Heart left ventricle (tissue), 16 donors: ENCODE measurements around the gene PRKG1. TPM values are rescaled to one million over a fixed set of nuclear protein-coding genes. Genes with fewer than 3 reads are reported as not detected.

ENCODE experiments used
- ATAC-seq, 4 donors: fragments of 200-7000 bp; cut with Tn5 transposase; one replicate each; pipeline ENCODE4 v1.9.1; 2020 to 2022; ENCODE audit warnings: moderate library complexity in 4 of 4, mild to moderate bottlenecking in 3 of 4, moderate number of reproducible peaks in 1 of 4
- DNase-seq, 5 donors: peaks; one replicate each; pipeline ENCODE4 v3.0.0-alpha.2; 2020
- H3K27ac ChIP-seq, 12 donors: fragments of 200-600 bp; sonication (generic) in 4 of 12; one replicate each; pipeline versions ENCODE4 v1.5.0 to v1.8.0; 2016 to 2022; ENCODE audit warnings: mild to moderate bottlenecking in 2 of 12
- H3K27me3 ChIP-seq, 9 donors: fragments of 200-600 bp; sonication (generic) in 2 of 9; one replicate each; pipeline versions ENCODE4 v1.5.1 to v1.8.0; 2016 to 2022; ENCODE audit warnings: mild to moderate bottlenecking in 3 of 9
- H3K36me3 ChIP-seq, 9 donors: fragments of 200-600 bp; sonication (generic) in 2 of 9; one replicate each; pipeline versions ENCODE4 v1.5.0 to v1.8.0; 2018 to 2022; ENCODE audit warnings: mild to moderate bottlenecking in 2 of 9
- H3K4me1 ChIP-seq, 12 donors: fragments of 200-600 bp; sonication (generic) in 4 of 12; one replicate each; pipeline versions ENCODE4 v1.5.0 to v1.8.0; 2016 to 2022; ENCODE audit warnings: mild to moderate bottlenecking in 3 of 12
- H3K4me3 ChIP-seq, 12 donors: fragments of 200-600 bp; sonication (generic) in 4 of 12; one replicate each; pipeline versions ENCODE4 v1.5.0 to v1.8.0; 2017 to 2022; ENCODE audit warnings: mild to moderate bottlenecking in 9 of 12, moderate library complexity in 4 of 12
- H3K9me3 ChIP-seq, 12 donors: fragments of 200-600 bp; sonication (generic) in 4 of 12; one replicate each; pipeline versions ENCODE4 v1.5.0 to v1.8.0; 2016 to 2022; ENCODE audit warnings: mild to moderate bottlenecking in 1 of 12
- POLR2A ChIP-seq, 2 donors: fragments of 450-650 bp; IDR thresholded peaks; one replicate each; pipeline ENCODE4 v1.6.1; 2017; ENCODE audit warnings: antibody characterized with exemption in 2 of 2, mild to moderate bottlenecking in 2 of 2, moderate library complexity in 2 of 2
- WGBS, 4 donors: extraction: QIAGEN DNeasy Blood & Tissue Kit in 2 of 4; methylation state at CpG; one replicate each; pipeline versions ENCODE4 v1.1.5 to v1.1.7; 2013 to 2018; 5-methylcytosine and 5-hydroxymethylcytosine counted together
- intact Hi-C, 10 donors: fragments of 100-400 bp; cut with DNase I; formaldehyde crosslinking; loops; one replicate each; pipeline versions ENCODE4 v1.11.1 to v1.14.2; 2022
- polyA plus RNA-seq, 2 donors: library from polyadenylated mRNA; stranded (reverse); fragments of 200-250 nt; gene quantifications; one replicate each; pipeline ENCODE4 v1.2.3, GENCODE V29; 2013
- total RNA-seq, 9 donors: library from RNA; depleted of rRNA in 2 of 9; stranded (reverse); fragments of >200 nt in 2 of 9; fragmentation: NEBNext Ultra II Directional in 3 of 9; extraction: Animal tissue kit (Norgen Biotek cat#: 25700) in 3 of 9; gene quantifications; one replicate each; pipeline versions ENCODE4 v1.1.0 to v1.2.4, GENCODE V29; 2016 to 2023
- TF ChIP-seq, protein P1 (sequence below), 12 donors: fragments of 200-600 bp; sonication (generic) in 4 of 12; IDR thresholded peaks; one replicate each; pipeline versions ENCODE4 v1.5.0 to v1.8.0; 2018 to 2022; ENCODE audit warnings: antibody characterized with exemption in 12 of 12, mild to moderate bottlenecking in 5 of 12
- donor health status: ischemic (EF 13 %, LVEDD 7.1; RV severe dilation, severe dysfunction).
- donor health status: healthy with polysubstance abuse.
- donor health status: DM: no; HTN: yes; CAD: no.
- donor health status: DM: no; HTN: no; CAD: no.
- donor health status: ischemic (EF 25% LVEDD 6.9; RV normal size, moderate dysfunction).
- donor health status: ischemic (EF 25% LVEDD 5.7; RV mildly dilated, moderate dysfunction).
- donor health status: healthy.
- donor health status: DM: yes; HTN: yes; CAD: no.
- donor health status: ischemic (EF 35%, LVEDD 5.7; RV mildly dilated, moderate dysfunction).
- donor health status: nonischemic (EF 11% LVEDD 7.7; RV severe dilation, severe dysfunction).
- donor health status: DM: yes; HTN: yes; CAD: no.
- donor health status: PGD.
- donor health status: ischemic (EF 29% LVEDD 5.4; RV normal size, mild dysfunction).
- donor health status: nonischemic (EF 23%, LVEDD 6.1; RV moderate dilation, normal function).

Gene PRKG1
- total and polyA plus RNA-seq, 11 donors: 5.5 to 37.3 (median 29.3) TPM

DNA sequence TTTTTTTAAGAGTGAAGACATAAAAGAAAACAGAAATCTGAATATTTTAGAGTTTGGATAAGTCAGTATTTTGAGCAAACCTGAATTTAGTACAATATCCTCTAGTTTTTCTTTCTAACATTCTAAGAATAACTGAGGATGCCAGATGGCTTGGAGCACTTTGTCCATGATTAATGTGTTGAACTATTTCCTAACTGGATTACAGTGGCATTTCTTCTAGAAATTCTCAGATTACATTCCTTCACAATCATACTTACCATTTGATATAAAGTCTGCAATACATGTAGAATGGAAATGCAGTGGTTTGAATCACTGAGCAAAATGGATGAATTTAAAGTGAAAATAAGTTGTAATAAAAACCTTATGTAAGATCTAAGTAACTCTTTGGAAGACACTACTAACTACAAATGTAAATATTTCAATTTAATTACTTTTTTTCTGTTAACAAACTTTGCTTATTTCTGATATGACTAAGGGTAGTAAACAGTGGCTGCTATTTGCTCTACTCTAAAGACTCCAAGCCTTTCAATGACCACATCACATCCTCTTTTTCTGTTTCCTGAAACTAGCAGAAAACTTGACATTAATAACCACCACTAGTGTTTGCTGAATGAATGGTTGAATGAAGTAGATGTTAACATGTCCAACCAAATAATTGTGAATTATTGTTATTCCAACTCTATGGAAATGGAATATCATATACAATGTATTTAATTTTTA is 102.8 kb downstream of the PRKG1 start:
- Histone ChIP-seq H3K36me3 (no peaks in the 10 kb centered on the region), H3K27ac (no peak overlapping the region), H3K4me1 (peaks cover 0 to 10% (median 0%) of the 10 kb centered on the region in 12 donors), H3K4me3 (no peak overlapping the region), H3K27me3 (no peaks in the 10 kb centered on the region), H3K9me3 (no peaks in the 10 kb centered on the region)
- TF ChIP-seq, protein P1, sequence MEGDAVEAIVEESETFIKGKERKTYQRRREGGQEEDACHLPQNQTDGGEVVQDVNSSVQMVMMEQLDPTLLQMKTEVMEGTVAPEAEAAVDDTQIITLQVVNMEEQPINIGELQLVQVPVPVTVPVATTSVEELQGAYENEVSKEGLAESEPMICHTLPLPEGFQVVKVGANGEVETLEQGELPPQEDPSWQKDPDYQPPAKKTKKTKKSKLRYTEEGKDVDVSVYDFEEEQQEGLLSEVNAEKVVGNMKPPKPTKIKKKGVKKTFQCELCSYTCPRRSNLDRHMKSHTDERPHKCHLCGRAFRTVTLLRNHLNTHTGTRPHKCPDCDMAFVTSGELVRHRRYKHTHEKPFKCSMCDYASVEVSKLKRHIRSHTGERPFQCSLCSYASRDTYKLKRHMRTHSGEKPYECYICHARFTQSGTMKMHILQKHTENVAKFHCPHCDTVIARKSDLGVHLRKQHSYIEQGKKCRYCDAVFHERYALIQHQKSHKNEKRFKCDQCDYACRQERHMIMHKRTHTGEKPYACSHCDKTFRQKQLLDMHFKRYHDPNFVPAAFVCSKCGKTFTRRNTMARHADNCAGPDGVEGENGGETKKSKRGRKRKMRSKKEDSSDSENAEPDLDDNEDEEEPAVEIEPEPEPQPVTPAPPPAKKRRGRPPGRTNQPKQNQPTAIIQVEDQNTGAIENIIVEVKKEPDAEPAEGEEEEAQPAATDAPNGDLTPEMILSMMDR (IDR thresholded peaks at IDR 0.05): no peak
- intact Hi-C loops: no loop called here
- no peak for ATAC-seq
- no peak for DNase-seq

DNA sequence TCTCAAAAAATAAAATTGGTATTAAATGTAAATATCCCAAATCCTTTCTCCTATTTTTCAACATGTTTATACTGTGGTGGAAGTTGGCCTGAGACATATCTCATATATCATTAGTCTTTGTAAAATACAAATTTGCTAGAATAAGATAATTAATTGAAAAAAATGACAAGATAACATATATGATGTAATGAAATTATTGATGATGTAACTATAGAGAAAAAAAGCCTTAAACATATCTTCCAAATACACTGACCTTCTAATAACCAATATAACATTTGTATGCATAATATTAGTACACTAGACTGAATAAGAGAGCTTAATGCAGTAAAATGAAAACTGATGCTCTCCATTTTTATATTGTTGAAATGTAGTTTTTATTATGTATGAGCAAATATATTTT is 104.3 kb downstream of the PRKG1 start:
- intact Hi-C loops: no loop called here
- H3K36me3 ChIP-seq: no peaks in the 10 kb centered on the region

DNA sequence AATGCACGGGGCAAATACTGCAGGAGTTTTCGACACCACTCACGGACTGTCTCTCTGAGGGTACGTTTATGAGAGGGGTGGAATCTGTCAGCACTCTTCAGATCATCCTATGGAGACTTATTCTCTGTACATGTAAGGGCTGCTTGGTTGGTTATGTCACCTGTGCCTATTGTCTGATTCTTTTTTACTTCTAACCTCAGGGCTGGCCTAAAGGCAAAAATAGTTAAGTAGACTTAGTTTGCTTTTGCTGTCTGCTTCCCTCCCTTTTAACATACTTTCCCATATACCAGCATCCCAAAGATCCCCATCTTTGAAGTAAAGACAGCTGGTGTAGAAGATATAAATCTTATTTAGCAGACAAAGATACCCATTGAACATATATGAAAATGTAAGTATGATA is 105.9 kb downstream of the PRKG1 start:
- Histone ChIP-seq H3K27me3 (no peaks in the 10 kb centered on the region), H3K36me3 (no peaks in the 10 kb centered on the region), H3K4me3 (no peak overlapping the region), H3K9me3 (no peaks in the 10 kb centered on the region), H3K27ac (no peak overlapping the region), H3K4me1 (peaks cover 0 to 10% (median 0%) of the 10 kb centered on the region in 12 donors)
- DNase-seq (no peak), ATAC-seq (no peak)
- TF ChIP-seq, protein P1 (IDR thresholded peaks at IDR 0.05): no peak
- no peak for TF ChIP-seq POLR2A (IDR thresholded peaks at IDR 0.05)
- 82 to 92% (median 89%) methylated on average over 4 of the region's 4 CpGs for WGBS, 4 donors
- intact Hi-C loops: no loop called here

More for the DNA sequence above, 104.3 kb downstream of the PRKG1 start:
- H3K27ac ChIP-seq: no peak overlapping the region
- DNase-seq: no peak
- no peaks in the 10 kb centered on the region for H3K27me3 ChIP-seq
- H3K9me3 ChIP-seq: no peaks in the 10 kb centered on the region
- peaks cover 0 to 10% (median 0%) of the 10 kb centered on the region in 12 donors for H3K4me1 ChIP-seq
- no peak for ATAC-seq
- TF ChIP-seq, protein P1 (IDR thresholded peaks at IDR 0.05): no peak
- no peak for TF ChIP-seq POLR2A (IDR thresholded peaks at IDR 0.05)
- H3K4me3 ChIP-seq: no peak overlapping the region

DNA sequence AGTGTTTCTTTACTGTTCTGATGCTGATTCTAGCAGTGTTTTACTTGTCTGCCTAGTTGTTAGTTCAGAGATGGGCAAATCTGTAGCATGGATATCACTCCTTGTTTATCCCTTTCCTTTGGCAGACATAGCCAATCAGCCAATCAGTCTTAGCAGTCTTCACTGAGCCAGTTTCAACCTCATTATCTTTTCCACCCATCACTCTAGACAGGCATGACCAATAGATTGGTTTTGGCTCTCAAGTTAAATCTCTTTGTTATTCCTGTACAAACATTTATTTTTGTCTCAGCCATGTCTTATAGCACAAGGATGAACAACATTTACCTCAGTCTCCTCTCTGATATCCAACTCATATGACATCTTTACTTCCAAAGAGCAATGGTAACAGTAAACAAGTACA is 109.5 kb downstream of the PRKG1 start:
- H3K9me3 ChIP-seq: no peaks in the 10 kb centered on the region
- no peaks in the 10 kb centered on the region for H3K36me3 ChIP-seq
- no peak overlapping the region for H3K27ac ChIP-seq
- no peak for DNase-seq
- no peak overlapping the region for H3K4me3 ChIP-seq
- H3K27me3 ChIP-seq: no peaks in the 10 kb centered on the region
- TF ChIP-seq POLR2A (IDR thresholded peaks at IDR 0.05): no peak
- TF ChIP-seq, protein P1 (IDR thresholded peaks at IDR 0.05): no peak
- no peak for ATAC-seq
- intact Hi-C loops: no loop called here
- H3K4me1 ChIP-seq: peaks cover 0 to 26% (median 4%) of the 10 kb centered on the region in 12 donors
